Measurements from ENCODE around the gene SOX13. TPM values are rescaled to one million over a fixed set of nuclear protein-coding genes. Genes with fewer than 3 reads are reported as not detected.

The SOX13 gene
- total RNA-seq, 1 experiment from 2014 or later, result 4.4 TPM

DNA sequence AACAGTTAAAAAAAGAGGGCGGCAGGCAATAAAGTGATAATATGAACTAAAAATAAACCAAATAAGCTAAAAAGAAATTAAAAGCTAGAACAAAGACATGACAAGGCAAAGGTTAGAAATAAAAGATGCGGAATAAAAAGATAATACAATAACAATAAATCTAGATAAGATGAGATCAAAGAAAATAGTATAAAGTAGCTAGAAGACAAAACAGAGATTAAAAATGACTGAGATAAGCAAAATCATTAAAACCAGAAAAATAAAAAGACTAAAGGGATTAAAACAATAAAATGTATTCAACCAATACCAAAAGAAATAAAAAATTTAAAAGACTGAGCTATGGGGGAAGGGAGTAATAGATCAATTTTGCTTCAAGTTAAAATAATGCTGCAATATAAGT lies 10.8 kb upstream of the SOX13 start:
- no peak for DNase-seq (ENCODE audit: low read depth)

DNA sequence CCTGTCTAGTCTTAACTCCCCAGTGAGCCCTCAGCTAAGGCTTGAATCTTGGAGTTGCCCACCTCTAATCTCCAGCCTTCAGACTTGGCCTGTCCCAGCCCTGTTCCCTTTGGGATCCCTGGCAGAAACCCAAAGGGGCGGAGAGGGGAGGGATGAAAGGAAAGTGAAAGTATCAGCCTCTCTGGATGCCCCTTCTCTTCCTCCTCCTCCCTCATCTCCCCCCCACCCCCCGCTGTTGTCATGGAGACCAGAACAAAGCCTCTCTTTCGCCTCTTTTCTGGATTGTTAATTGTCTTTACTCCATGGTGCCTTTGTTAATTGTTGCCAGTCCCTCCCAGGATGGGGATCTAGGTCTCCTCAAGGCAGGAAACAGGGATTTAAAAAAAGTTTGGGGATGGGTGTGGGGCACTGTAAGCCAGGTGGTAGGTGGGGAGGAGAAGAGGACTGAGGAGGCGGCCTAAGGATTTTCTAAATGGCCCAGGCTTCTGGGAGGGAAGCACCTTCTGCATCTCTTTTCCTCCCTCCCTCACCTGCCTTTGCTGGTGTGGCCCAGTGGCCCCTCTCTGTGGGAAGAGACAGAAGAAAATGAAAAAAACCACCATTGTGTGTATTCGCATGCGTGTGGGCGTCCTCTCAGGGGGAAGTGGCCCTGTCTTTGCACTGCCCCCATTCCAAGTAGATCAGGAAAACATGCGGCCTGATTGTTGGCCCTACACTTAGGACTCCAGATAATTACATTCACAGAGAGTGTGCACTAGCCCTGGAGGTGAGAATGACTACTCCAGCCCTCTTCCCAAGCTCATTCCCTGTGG lies 7.5 kb upstream of the SOX13 start:
- DNase-seq (ENCODE audit: low read depth), result peak; percentile 70

DNA sequence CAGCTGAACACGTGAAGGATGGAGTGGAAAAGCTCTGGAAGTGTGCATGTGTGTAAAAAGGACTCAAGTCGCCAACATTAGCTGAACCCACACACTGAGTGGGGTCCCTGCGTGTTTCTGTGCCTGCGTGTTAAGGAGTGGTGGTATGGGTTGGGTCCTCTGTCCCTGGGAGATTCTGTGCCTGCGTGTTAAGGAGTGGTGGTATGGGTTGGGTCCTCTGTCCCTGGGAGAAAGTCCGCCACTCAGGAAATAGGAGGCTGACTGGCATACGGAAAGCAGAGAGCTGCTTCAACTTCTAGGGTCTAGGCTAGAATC lies 7.0 kb upstream of the SOX13 start:
- no peak for DNase-seq (ENCODE audit: low read depth)

DNA sequence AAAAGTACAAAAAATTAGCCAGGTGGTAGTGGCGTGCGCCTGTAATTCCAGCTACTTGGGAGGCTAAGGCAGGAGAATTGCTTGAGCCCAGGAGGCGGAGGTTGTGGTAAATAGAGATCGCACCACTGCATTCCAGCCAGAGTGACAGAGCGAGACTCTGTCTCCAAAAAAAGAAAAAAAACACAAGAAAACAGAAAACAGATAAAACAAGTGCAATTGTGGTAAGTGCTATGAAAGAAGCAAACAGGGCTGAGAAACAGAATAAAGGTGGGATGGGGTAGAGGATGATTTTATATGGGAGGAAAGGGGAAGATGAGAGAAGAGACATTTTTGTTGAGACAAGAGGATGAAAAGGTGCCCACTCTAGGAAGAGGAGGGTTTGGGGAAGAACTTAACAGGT lies 5.0 kb upstream of the SOX13 start:
- no peak for DNase-seq (ENCODE audit: low read depth)

DNA sequence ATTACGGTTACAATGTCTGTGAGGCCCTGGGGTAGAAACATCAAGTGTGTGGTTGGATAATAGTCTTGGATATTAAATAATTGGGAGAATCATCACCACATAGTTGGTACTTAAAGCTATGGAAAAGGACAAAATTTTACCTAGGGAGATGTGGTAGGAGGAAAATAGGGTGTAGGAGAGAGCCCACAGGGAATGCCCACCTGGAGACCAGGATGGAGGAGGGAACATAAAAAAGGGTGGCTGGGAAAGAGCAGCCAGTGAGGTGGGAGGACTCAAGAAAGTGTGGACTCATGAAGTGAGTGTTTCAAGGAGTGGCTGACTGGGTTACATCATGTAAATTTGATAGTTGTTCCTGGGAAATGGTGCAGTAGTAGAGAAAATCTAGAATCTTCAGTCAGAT lies 3.0 kb upstream of the SOX13 start:
- DNase-seq (ENCODE audit: low read depth), result no peak

DNA sequence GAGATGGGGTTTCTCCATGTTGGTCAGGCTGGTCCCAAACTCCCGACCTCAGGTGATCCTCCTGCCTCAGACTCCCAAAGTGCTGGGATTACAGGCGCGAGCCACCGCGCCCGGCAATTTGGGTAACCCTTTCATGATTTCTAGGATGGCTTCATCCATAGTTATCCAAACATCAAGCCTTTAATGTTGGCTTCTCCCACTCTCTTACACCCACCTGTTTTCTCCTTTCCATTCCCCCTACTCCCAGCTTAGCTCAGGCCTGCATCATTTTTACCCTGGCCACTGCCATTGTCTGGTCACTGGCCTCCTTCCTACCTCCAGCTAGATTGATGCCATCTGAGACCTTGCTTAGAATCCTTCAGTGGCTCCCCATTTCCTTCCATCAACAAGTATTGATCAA lies 2.0 kb upstream of the SOX13 start:
- no peak for DNase-seq (ENCODE audit: low read depth)

DNA sequence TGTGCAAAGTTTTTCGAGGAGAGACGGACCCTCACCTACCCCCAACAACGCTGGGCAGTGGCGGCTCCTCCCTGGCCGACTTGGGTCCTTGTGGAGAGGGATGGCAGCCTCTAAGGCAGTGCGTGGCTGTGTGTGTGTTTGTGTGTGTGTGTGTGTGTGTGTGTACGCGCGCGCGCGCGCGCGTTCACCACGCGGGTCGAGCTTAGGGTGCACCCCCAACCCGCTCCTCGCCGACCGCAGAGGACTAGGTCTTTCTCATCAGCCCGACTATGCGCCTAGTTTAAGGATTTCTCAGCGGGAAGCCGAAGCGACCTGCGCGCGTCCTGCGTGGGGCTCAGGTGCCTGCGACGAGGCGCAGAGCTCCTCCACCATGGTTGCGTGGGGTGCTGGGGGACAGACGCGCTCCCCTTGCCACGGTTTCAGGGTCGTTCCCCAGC lies 940 bp downstream of the SOX13 start:
- peak; percentile 13 for DNase-seq (ENCODE audit: low read depth)

DNA sequence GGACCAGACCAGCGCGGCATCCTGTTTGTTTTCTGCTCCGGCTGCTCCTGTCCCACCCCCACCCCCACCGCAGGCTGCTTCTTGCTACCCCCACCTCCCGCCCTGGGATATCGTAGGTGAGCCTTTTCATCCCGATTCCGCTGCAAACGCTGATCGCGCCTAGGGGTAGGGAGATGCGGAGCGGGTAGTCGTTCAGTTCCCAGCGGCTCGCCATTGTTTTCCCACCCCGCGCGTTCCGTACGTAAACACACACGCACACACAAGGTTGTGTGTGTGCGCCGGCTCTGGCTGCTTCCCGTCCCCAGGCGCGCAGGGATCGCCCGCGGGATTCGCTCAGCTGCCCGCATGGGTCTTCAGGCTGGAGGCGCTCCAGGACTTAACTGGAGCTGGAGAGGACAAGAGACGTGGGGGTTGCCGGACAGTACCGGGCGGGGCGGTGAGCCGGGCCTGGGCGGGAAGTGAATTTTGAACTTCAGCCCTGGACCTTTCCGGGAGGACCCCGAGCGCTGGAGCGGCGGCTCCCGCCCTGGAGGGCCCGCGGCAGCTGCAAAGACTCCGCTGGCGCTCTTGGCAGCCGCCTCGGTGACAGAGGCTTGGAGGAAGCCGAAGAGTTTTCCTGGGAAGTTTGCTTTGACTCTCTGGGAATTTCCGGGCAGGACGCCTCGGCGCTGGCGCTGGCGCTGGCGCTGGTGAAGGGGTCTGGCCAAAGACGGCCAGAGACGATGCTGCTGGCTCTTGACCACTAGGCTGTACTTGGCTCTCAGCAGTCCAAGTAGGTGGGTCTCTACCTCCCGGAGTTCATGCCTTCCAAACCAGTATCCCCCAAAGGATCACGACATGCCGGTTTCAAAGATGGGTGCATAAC lies 1.6 kb downstream of the SOX13 start:
- peak; percentile 70 for DNase-seq (ENCODE audit: low read depth)

DNA sequence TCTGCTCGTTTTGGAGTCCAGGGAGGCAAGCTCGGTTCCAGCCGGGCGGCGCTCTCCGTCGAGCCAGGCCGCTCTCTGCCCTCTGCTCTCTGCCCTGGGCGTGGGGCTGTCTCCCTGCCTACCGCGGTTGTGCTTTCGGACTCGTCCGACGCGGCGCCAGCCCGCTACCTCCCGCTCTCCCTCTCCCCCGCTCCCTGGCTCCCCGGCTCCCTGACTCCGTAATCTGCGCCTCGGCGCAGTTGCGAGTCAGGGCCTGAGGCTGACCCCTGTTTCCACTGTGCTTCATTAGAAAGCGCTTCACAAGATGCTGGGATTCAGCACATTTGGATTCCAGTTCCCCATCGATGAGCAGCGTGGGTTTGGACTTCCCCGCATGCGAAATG lies 2.2 kb downstream of the SOX13 start:
- peak; percentile 13 for DNase-seq (ENCODE audit: low read depth)

DNA sequence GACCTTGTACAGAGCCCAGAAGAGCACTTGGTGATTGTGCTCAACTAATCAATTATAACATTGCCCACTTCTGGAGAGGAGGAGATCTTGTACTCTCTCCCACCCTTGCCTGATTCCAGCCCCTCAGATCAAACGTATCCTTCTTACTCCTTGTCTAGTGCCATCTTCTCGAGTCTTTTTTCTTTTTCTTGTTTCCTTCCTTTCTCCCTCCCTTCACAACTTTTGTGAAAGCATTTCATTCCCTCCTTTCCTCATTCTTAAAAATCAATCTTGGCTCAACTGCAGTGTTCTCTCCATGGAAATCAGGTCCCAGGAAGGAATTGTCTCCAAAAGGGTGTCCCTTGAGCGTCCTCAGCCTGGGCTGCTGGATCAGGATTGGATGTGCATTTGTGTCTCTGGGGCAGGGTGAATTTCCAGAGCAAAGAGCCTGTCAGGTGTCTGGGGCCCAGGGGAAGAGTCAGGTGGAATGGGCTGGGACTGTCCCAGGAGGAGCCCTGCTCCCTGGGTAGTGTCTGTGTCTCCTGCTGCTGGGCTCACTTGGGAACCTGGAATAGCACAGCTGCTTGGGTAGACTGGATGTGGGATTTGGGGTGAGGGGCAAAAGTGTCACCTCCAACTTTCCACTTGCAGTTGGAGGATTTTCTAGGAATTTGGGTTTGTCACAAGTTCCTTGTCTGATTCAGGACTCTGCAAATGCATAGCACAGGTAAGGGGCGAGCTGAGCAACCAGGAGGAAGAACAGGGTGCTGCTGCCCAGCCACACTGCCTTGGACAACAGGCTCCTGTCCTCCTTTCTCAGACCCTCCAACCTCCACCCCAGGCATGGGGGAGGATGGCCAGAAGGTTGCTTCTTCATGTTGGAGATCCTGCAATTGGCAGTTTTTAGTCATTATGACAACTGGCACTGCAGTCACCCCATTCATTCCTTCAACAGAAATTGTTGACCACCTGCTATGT lies 3.3 kb downstream of the SOX13 start:
- no peak for DNase-seq (ENCODE audit: low read depth)

DNA sequence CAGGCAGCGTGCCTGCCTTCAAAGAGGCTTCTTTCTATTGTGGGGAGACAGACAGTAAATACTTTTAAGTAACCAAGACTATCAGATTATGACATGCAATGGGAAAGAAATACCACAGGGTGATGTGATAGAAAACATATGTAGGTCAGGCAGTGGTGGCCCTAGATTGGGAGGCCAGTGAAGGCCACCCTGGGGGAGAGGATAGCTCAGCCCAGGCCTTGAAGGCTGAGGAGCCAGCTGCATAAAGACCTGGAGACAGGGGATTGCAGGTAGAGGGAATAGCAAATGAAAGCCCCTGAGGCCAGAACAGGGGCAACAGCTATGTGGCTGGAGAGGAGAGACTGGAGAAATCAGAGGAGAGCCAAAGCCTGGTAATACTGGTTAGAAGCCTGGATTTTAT lies 4.0 kb downstream of the SOX13 start:
- peak; percentile 18 for DNase-seq (ENCODE audit: low read depth)

DNA sequence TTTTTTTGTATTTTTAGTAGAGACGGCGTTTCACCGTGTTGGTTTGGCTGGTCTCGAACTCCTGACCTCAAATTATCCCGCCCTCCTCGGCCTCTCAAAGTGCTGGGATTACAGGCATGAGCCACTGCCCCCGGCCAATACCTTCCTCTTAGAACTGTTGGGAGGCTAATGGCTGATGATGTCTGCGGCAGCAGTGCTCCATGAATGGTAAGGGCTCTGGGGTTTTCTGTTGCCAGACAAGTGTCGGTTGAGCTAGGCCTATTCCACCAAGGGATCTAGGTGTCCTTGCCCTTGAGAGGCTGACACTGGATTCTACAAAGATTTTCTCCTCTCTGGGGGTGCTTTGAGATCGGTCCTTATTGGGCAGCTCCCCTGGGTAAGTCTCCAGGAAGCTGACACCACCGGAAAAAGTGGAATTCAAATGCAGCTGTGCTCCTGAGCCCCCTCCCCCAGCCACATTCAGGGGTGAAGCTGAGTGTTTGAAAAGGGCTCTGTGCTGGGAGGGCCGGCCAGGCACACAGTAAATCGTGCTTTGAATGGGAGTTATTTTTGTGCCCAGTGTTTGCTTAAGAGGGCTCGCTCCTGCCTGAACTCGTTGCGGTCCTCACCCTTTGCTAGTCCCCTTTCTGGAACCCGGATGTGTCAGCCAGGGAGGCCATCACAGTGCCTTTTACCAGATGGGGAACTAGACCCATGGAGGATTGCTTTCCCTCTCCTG lies 5.2 kb downstream of the SOX13 start:
- no peak for DNase-seq (ENCODE audit: low read depth)

DNA sequence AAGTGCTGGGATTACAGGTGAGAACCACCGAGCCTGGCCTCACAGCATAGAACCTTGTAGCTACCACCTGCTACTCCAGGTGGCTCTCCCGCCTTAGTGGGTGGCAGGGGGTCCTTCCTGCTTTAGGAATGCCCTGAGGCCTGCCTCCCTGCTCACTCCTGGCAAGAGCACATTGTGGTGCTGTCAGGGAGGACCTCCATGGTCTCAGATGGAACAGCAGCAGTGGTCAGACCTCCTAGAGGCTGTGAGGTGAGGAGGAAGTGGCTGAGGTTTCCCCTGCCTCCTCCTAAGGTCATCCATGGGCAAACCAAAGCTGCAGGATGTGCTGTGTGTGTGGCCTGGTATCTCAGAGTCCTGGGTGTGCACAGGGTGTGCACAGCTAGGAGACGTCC lies 6.7 kb downstream of the SOX13 start:
- DNase-seq (ENCODE audit: low read depth), result peak; percentile 35

DNA sequence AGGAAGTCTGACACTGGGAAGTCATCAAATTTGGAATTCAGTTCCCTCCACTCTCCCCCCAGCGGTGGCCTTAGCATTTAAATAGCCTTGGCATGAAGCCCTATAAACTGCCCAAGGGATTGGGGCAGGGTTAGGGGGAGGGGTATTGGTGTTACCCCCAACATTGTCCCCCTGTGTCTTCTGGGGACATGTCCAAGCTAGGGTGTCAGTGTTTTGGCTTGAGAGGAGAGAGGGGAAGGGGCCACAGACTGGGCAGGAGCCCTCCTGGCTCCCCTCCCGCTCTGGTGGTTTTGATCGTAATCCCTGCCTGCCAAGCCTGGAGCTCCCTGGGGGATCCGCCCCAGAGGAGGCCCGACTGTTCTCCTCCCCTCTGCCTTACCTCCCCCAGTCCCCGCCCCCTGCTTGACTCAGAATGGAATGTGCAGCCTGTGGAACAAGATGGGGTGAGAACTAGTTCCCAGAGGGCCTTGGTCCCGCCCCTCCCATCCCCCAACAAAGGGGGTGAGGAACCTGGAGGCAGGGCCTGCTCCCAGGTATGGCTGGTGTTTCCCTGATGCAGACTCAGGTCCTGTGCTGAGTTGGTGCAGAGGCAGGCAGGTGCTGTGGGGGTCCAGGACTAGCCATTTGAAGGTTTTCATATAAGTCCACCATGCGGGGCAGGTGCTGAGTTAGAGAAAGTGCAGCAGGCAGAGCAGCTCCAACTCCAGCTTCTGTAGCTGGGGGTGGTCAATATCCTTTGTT lies 7.4 kb downstream of the SOX13 start:
- peak; percentile 80 for DNase-seq (ENCODE audit: low read depth)

DNA sequence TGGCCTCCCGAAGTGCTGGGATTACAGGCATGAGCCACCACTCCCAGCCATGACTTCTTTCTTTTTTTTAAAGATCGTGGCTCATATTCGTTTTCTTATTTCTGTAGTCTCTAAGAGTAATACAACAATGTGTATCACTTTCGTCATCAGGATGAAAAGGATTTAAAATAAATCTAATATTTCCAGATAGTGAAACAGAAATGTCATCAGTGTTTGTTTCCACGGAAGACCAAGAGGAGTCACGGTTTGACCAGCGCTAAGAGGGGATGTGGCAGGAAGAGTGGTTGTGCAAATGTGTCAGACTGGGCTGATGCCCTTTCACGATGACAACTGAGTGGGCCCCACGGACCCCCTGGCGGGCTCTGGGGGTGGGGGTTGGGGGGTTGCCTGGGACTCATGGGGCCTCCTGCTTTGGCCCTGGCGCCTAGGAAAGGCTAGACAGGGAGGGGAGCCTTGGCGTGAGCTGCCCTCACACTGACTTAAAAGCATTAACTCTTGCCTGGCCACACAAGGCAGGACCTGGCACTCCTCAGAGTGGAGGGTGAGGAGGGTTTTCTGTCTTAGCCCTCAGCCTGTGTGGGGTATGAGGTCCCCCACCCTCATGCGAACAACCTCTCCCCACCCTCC lies 8.4 kb downstream of the SOX13 start:
- DNase-seq (ENCODE audit: low read depth), result no peak

DNA sequence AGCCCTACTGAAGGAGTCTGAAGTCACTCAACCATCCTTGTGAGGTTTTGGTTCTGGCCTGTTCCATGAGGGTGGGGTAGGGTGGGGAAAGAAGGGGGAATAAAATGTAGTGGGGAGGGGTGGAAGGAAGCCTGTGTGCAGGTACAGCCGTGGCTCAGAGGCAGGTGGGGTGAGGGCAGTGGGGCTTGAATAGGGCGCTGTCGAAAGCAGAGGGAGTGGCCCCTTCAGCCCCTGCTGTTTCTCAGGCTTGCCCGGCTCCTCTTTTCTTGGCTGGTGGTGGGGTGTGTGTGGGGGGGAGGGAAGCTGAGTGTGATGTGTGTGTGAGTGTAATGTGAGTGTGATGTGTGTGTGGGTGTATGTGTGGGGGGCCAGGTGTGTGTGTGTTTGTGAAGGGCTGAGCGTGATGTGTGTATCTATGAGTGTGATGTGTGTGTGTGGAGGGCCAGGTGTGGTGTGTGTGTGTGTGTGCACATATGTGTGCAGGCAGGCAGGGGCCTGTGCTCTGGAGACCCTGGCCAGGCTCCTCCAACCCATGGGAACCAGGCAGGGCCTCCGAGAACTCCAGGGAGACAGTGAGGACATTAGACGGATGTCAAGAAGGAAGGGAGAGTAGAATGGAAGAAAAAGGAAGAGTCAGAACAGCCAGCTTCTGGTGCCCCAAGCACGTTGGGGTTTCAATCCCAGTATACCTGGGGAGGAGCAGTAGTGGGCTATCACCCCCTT lies 9.0 kb downstream of the SOX13 start:
- DNase-seq (ENCODE audit: low read depth), result no peak

DNA sequence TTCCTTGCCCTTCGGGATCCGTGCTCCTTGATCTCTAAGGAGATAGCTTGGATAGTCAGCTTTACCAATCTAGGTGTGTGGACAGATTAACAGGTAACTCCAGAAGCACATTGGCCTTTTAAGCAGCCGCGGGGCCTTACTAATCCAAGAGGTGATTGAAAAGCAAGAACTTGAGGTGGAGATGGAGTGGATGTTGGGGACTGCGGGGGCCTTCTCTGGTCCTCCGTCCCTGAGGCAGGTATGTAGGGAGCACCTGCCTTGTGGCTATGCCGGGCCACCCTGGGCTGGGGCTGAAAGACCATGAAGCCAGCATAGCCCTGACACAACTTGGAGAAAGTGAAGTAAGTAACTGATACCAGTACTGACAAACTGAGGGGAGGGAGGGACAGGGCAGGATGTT lies 10.6 kb downstream of the SOX13 start:
- no peak for DNase-seq (ENCODE audit: low read depth)

DNA sequence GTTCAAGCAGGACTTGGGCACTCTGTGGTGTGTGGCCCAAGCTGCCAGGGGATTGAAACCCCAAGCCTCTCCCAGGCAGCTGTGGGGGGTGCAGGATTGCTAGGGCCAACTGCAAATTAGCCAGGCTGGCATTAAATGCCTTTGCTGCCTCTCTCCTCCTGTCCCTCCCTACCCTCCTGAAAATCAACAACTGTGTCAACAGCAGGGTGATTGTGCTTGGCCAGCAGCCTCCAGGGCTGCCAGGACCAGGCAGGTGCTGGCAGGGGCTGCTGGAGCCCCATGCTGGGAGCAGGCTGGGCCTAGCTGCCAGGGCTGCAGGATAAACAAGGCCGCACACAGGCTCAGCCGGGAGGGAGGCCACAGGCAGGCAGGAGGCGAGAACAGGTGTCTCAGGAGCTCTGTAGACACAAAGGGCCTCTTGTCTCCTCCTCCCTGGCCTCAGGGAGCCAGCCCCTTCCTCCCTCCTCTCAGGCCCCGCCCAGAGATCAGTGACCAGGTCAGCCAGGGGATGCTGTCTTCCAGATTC lies 11.4 kb downstream of the SOX13 start:
- DNase-seq (ENCODE audit: low read depth), result no peak

DNA sequence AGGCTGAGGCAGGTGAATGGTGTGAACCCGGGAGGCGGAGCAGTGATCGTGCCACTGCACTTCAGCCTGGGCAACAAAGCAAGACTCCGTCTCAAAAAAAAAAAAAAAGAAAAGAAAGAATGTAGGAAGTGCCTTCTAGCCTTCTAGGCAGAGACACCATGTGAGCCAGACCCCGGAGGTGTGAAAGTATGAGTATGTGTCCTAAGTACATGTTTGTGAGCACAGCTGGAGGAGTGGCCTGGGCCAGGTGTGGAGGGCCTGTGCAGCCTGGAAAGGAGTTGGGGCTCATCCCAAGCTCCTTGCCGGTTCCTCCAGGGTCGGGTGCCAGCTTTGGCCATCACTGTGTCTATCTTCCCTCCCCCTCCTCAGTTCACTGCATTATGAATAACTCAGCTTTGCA lies 13.0 kb downstream of the SOX13 start:
- no peak for DNase-seq (ENCODE audit: low read depth)

Measured in RPMI7951 (cell line).